ENCODE data around the gene LRFN2.

LRFN2 gene

GRCh38 chr6:40541556-40542174, 45.5 kb downstream of the LRFN2 start:
- no peak for DNase-seq

DNA sequence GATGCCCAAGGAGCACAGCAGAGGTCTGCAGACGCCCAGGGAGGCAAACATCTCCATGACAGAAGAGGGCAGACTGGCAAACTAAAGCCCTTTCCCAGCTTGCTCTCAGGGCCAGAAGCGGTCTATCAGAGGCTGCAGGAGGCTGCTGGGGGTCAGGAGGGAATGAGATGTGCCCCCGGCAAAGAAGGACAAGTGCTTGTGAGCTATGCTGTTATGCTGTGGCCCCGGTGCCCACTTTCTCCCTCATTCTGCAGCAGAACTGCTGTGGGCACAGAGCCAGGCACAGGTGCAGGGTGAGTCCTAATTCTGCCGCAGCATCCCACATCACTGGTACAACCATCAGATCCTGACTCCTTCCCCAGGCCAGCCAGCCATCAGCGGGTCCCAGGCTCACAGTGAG, 46.4 kb downstream of the LRFN2 start:
- DNase-seq = no peak

- no peak for DNase-seq
Measured at GRCh38 chr6:40539853-40540252, 47.3 kb downstream of the LRFN2 start.

GRCh38 chr6:40538556-40538955, 48.6 kb downstream of the LRFN2 start:
- DNase-seq = no peak

DNA sequence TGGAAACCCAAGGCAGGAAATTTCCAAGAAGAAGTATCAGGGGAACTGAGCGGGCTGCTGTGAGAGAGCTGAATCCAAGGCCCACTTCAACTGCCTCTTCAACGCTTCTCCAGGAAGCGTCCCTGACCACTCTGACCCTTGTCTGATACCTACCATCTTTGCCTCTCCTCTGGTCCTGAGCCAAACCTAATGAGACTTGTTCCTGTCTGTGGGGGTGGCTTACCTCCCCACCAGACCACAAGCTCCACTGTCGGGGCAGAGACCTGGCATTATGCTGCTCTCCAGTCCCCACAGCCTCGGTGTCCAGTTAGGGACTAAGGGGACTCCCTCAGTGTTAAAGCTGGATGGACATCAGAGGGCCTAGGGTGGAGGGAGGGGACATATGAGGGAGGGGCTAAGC, 49.7 kb downstream of the LRFN2 start:
- no peak for DNase-seq

DNA sequence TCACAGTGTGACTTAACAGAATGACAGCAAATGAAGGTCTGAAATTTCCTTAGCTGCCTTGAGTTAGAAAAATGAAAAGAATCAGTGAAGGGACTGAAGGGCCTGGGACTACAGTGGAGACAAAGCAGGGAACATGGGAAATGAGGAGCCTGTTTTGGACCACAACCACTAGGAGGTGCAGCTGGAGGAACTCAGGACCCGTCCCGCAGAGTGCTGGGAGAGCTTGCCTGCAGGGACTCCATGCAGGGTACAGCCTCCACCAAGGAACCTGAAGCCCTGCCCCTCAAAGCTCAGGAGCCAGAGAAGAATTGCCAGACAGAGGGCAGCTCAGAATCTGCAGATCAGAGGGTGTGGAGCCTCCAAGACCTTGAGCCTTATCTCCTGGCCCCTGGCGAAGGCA, 50.7 kb downstream of the LRFN2 start:
- DNase-seq = no peak

- no peak for DNase-seq
Measured at GRCh38 chr6:40535819-40536380, 51.3 kb downstream of the LRFN2 start.

DNA sequence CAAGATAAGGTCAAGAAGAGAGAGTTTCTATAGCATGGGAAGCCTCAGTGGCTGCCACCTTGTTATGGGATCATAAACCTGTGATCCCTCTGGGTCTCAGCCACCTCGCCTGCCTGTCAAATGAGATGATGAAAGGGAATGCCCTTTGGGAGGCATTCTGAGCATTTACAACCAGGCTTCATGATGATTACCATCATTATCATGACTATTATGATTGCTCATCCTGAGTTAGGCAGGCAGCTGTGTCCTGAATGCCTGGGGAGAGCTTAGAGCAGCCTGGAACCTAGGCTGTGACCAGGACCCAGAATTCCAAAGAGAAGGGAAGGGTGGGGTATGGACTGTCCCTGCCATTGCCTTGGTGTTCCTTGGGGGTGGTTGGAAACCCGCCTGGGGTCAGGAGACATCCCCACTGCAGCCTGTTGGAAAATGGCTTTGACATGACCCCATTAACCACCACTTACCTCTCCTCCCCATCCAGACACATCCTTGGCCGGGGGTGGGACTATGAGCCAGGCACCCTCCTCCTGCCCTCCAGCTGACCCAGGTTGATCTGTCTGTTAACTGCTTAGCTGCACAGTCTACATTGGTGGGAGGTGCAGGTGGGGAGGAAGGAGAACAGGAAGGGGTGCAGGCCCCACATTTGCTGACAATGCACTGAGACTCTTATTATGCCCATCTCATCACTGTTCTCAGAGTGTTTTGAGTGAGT, 51.9 kb downstream of the LRFN2 start:
- no peak for DNase-seq

DNA sequence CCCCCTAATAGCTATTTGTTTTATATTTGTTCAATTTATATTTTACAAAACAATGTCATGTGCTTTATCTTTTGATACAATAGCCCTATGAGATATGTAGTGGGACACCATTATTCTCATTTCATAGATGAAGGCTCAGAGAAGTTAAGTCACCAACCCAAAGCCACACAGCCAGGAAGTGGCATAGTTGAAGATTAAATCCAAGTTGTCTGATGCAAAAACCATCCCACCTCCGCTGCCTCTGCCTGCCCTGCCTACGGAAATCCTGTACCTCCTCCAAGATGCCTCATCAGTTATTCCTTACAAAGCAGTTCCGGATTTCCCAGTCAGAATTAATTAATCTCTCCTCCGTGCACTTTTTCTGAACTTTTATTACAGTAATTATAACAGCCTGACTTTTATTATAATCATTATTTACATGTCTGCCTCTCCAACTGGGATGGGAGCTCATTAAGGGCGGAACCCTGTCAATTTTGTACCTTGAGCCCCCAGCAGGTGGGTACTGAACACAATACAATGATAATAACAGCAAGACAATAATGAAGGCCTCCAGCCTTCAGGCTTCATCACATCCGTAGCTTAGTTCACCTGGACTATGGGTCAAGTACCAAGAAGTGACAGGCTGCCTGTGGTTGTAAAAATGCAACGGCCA, 54.7 kb downstream of the LRFN2 start:
- DNase-seq = no peak

- DNase-seq = no peak
Measured at GRCh38 chr6:40529919-40530318, 57.2 kb downstream of the LRFN2 start.

- no peak for DNase-seq
Measured at GRCh38 chr6:40529040-40529439, 58.1 kb downstream of the LRFN2 start.

- no peak for DNase-seq
Measured at GRCh38 chr6:40528051-40528450, 59.1 kb downstream of the LRFN2 start.

- no peak for DNase-seq
Measured at GRCh38 chr6:40526036-40526435, 61.1 kb downstream of the LRFN2 start.

DNA sequence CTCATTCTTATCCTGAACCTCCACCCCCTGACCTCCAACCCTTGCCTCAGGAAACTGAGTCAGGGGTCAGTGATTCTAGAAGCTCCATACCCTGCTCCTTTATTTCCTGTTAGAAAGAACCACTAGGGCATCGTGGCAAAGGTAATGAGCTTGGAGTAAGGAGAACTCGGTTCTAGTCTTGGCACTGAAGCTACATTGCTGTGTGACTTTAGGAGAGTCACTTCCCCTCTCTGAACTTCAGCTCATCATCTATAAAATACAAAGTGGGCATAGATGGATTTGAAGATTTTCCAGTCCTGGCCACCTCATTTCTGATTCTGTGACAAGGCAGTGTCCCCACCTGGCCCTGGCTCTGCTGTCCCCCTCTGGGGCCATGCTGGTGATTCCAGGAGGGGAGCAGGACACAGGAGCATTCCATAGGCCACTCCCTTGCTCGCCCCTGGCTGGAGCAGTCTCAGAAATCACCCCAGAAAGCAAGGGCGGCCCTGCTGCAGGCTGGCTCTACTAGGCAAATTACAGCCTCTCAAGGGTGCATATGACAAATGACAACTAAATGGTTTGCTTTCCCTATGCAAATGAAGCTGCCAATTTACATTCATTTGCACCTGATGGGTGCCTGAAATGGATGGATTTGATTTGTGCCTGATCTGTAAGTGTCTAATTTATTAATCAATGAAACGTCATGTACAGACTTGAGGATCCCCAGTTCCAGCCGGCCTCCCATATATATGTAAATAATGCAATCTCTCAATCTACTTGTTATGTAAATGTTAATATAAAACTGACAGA, 62.2 kb downstream of the LRFN2 start:
- no peak for DNase-seq

- no peak for DNase-seq
Measured at GRCh38 chr6:40523505-40524172, 63.5 kb downstream of the LRFN2 start.

GRCh38 chr6:40521496-40521895, 65.7 kb downstream of the LRFN2 start:
- DNase-seq = no peak

GRCh38 chr6:40520678-40521077, 66.5 kb downstream of the LRFN2 start:
- DNase-seq = no peak

GRCh38 chr6:40520084-40520483, 67.1 kb downstream of the LRFN2 start:
- DNase-seq = no peak

DNA sequence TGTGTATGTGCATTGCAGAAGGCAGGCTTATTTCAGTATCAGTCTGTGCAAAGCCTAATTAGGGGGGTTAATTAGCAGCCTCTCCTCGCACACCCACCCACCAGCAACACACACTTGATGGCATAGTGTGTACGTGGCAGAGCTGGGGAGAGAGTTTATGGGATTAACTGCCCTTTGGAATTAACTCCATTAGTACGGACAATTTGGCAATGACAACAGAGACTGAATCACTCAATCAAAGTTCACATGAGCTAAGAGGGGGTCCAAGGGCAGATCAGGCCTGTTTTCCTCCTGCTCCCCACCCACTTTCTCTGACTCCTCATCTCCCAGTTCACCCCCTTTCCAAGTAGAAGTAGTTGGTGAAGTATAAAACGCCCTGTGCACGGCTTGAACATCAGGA, 69.5 kb downstream of the LRFN2 start:
- no peak for DNase-seq

GRCh38 chr6:40516429-40516828, 70.7 kb downstream of the LRFN2 start:
- no peak for DNase-seq

DNA sequence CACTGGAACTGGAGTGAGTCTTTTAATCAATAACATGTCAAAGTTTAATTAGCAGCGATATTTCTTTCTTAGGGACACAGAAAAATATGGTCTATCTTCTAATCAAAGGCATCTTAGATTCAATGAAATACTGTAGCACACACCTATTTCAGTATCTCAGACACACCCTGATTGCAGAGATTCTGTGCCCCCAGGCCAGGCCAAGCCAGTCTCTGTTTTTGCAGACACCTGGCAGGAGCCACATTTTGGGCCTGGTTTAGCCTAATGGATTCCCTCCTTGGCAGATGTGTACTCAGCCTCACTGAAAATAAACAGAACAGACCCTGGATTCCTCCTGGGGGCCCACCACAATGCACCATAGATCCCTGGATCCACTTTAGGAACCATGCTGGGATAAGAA, 74.8 kb downstream of the LRFN2 start:
- DNase-seq = no peak

DNA sequence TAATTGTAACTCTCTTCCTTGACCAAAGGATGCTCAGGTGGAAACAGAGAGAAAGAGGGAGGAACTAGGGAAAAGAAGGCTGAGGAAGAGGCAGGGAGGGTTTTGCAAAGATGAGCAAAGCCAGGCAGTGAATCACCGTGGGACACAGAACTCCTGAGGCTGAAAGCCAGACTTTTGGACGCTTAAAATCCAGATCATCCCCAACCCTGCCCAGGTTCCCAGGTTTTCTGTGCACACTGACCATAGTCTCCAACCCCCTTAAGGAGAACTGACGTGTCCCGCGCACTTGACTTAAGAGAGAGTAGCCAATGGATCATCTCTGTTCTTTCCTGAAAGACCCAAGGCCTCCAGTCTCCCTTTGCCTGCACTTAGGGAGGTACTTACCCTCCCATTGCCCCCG, 75.3 kb downstream of the LRFN2 start:
- no peak for DNase-seq

DNA sequence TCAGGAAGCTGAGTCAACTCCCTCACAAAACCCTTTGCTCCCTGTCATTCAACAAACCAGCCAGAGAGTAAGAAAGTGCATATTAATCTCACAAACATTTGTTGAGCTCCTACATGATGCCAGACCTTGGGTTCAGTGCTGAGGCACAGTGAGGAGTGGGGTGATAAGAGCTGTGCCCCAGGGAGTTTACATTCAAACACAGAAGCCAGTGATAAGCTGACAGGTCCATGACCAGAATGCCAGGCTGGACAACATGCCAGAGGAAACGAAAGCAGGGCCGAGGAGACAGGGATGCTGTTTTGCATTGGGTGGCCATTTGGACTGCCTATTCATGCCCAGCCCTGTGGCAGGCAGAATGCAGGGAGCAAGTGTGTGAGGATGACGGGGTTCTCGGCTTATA, 76.7 kb downstream of the LRFN2 start:
- DNase-seq = no peak
